Testis (tissue), 5 donors: ENCODE data around the gene IFITM1. TPM values are rescaled to one million over a fixed set of nuclear protein-coding genes. Genes with fewer than 3 reads are reported as not detected.
"Not testable (repeated sequence)": the region's sequence is repeated elsewhere in the genome, so short reads cannot be mapped to it uniquely, and the experiment has no call there.

Source experiments
- DNase-seq: peaks from one replicate; pipeline ENCODE4 v3.0.0-alpha.2; 2019
- H3K27ac ChIP-seq, 2 donors: fragments of 200-600 bp; sonication (generic); one replicate each; pipeline ENCODE4 v1.5.1; 2019
- H3K27me3 ChIP-seq: fragments of 200-600 bp; sonication (generic); one replicate; pipeline ENCODE4 v1.5.1; 2019
- H3K36me3 ChIP-seq: fragments of 200-600 bp; sonication (generic); one replicate; pipeline ENCODE4 v1.5.1; 2017; ENCODE audit warnings: low read depth; ENCODE audit errors: missing control alignments
- H3K4me1 ChIP-seq: fragments of 200-600 bp; sonication (generic); one replicate; pipeline ENCODE4 v1.5.1; 2019
- H3K4me3 ChIP-seq, 2 donors: fragments of 200-600 bp; sonication (generic); one replicate each; pipeline ENCODE4 v1.5.1; 2017 to 2019
- H3K9me3 ChIP-seq: fragments of 200-600 bp; sonication (generic); one replicate; pipeline ENCODE4 v1.5.1; 2017
- CTCF ChIP-seq, 3 experiments: fragments of 450-650 bp in 2 of 3; fragments of 200-600 bp in 1 of 3; sonication (generic) in 1 of 3; IDR thresholded peaks; one replicate each; pipeline ENCODE4 v1.5.1; 2016 to 2019; ENCODE audit warnings: antibody characterized with exemption in 3 of 3, mild to moderate bottlenecking in 2 of 3, moderate library complexity in 1 of 3
- POLR2A ChIP-seq: fragments of 450-650 bp; IDR thresholded peaks from one replicate; pipeline ENCODE4 v1.6.1; 2017; ENCODE audit warnings: antibody characterized with exemption, mild to moderate bottlenecking, moderate library complexity
- WGBS, 2 donors: methylation state at CpG; one replicate each; pipeline ENCODE4 v1.1.5; 2018; 5-methylcytosine and 5-hydroxymethylcytosine counted together
- intact Hi-C: fragments of 100-400 bp; cut with DNase I; formaldehyde crosslinking; loops from one replicate; pipeline ENCODE4 v1.15.1; 2023; ENCODE audit warnings: low total_unique reads
- long read RNA-seq, 2 donors: transcript quantifications; one replicate each; lab custom pipeline, GENCODE V29; 2026
- polyA plus RNA-seq: library from polyadenylated mRNA; stranded (reverse); fragments of 350-450 nt; fragmentation: Illumina TruSeq; extraction: RNeasy Lipid Tissue Mini Kit (QIAGEN cat#74804); gene quantifications from one replicate; pipeline ENCODE4 v1.2.3, GENCODE V29; 2014; ENCODE audit warnings: low read depth, low replicate concordance; ENCODE audit not compliant: insufficient read depth
- total RNA-seq, 2 donors: library from RNA; depleted of rRNA; stranded (reverse); fragments of >200 nt; gene quantifications; one replicate each; pipeline ENCODE4 v1.2.3, GENCODE V29; 2016

The IFITM1 gene
- total RNA-seq (10 to 100 TPM; 63.1 to 93.3 TPM), polyA plus RNA-seq (146 TPM)
- long read RNA-seq, donor 1, transcript IFITM1-202 (2 exons, 855 nt): major isoform, 89 of 95 reads
- long read RNA-seq, donor 1, partial matches to known transcripts: 6 of 95 reads
- long read RNA-seq, donor 1, other reads (novel, unspliced or antisense): 0 of 95 reads
- long read RNA-seq, donor 2, transcript IFITM1-202 (2 exons, 855 nt): major isoform, 45 of 45 reads
- long read RNA-seq, donor 2, partial matches to known transcripts: 0 of 45 reads
- long read RNA-seq, donor 2, other reads (novel, unspliced or antisense): 0 of 45 reads

GRCh38 chr11:313787-314553 is at the start of gene IFITM1:
IFITM1 (plus strand) TSS chr11:314040; CDS start chr11:314171, 131 bp downstream.
- Histone ChIP-seq H3K4me1 (peaks cover 27% of the 10 kb centered on the region), H3K27me3 (no peaks in the 10 kb centered on the region), H3K4me3 (peak within 1 kb of the TSS; percentile 62 to 71), H3K27ac (peak within 1 kb of the TSS; percentile 75 to 92), H3K36me3 (no peaks in the 10 kb centered on the region), H3K9me3 (no peaks in the 10 kb centered on the region)
- intact Hi-C loops: no loop called here
- peak; percentile 50 for TF ChIP-seq POLR2A
- TF ChIP-seq CTCF (IDR thresholded peaks at IDR 0.05): no peak
- peak; percentile 63 for DNase-seq
- 14 to 36% methylated on average over 16 to 18 of the region's 18 CpGs for WGBS, 2 donors

- intact Hi-C loops: no loop called here
- DNase-seq: no peak
- H3K9me3 ChIP-seq: no peaks in the 10 kb centered on the region
Measured at GRCh38 chr11:266676-267439, 47.0 kb upstream of the IFITM1 start.

GRCh38 chr11:267491-267994 is 46.3 kb upstream of the IFITM1 start:
- Histone ChIP-seq H3K4me3 (peak overlapping the region; percentile 2 to 34), H3K27me3 (no peaks in the 10 kb centered on the region), H3K9me3 (no peaks in the 10 kb centered on the region), H3K27ac (peak overlapping the region in 1 of 2 donors; percentile 58), H3K36me3 (no peaks in the 10 kb centered on the region), H3K4me1 (no peaks in the 10 kb centered on the region)
- intact Hi-C loops: no loop called here
- DNase-seq: no peak
- 45 to 50% methylated on average over 15 to 17 of the region's 18 CpGs for WGBS, 2 donors
- no peak for TF ChIP-seq CTCF (IDR thresholded peaks at IDR 0.05)
- no peak for TF ChIP-seq POLR2A

More at GRCh38 chr11:266676-267439, 47.0 kb upstream of the IFITM1 start:
- H3K4me1 ChIP-seq: no peaks in the 10 kb centered on the region
- TF ChIP-seq POLR2A (no peak), CTCF (IDR thresholded peaks at IDR 0.05) (no peak)
- H3K4me3 ChIP-seq: no peak overlapping the region
- WGBS, 2 donors: 71 to 80% methylated on average over 5 of the region's 13 CpGs
- no peaks in the 10 kb centered on the region for H3K36me3 ChIP-seq
- no peak overlapping the region for H3K27ac ChIP-seq
- no peaks in the 10 kb centered on the region for H3K27me3 ChIP-seq

- 64 to 69% methylated on average over 16 of the region's 16 CpGs for WGBS, 2 donors
- H3K9me3 ChIP-seq, H3K4me1 ChIP-seq, intact Hi-C loops, H3K36me3 ChIP-seq, H3K4me3 ChIP-seq, H3K27me3 ChIP-seq: not testable (repeated sequence)
- H3K27ac ChIP-seq: peak overlapping the region in 1 of 2 donors; percentile 58
- peak; percentile 47 for DNase-seq
Measured at GRCh38 chr11:268716-269145, 45.1 kb upstream of the IFITM1 start.
